AG09319 (cell line): ENCODE measurements around the gene PCDHGA5.
"Not testable (repeated sequence)": the region's sequence is repeated elsewhere in the genome, so short reads cannot be mapped to it uniquely, and the experiment has no call there.

Experiments used
- DNase-seq: peaks from one replicate; pipeline ENCODE4 v3.0.0-alpha.2; 2010; ENCODE audit warnings: low read depth; ENCODE audit errors: extremely low read depth
- CTCF ChIP-seq: IDR thresholded peaks from 2 replicates; pipeline ENCODE4 v1.5.1; 2011; ENCODE audit warnings: low read depth, mild to moderate bottlenecking, inconsistent platforms, low read length, moderate library complexity

The PCDHGA5 gene

GRCh38 chr5:141343953-141344463 lies 20.0 kb upstream of the PCDHGA5 start:
- TF ChIP-seq CTCF = no peak
- no peak for DNase-seq

GRCh38 chr5:141345327-141345726 lies 18.6 kb upstream of the PCDHGA5 start:
- TF ChIP-seq CTCF = no peak
- DNase-seq = no peak

GRCh38 chr5:141346017-141346416 lies 17.9 kb upstream of the PCDHGA5 start:
- not testable (repeated sequence) for DNase-seq

- TF ChIP-seq CTCF = peak; percentile 45
- DNase-seq = no peak
These were observed 13.9 kb upstream of the PCDHGA5 start, which contains the start of gene PCDHGB1 for GRCh38 chr5:141349917-141350619. Gene PCDHGB1, plus strand, starts transcription at chr5:141350099. Its CDS starts 162 bp downstream, at chr5:141350261.

- no peak for TF ChIP-seq CTCF
- DNase-seq = no peak
These were observed 12.4 kb upstream of the PCDHGA5 start for GRCh38 chr5:141351591-141351990.

- no peak for DNase-seq
- TF ChIP-seq CTCF = peak; percentile 38
These were observed 9.0 kb upstream of the PCDHGA5 start, which contains the start of gene PCDHGA4 for GRCh38 chr5:141354900-141355469. Gene PCDHGA4, plus strand, starts transcription at chr5:141355021. Its CDS starts 87 bp downstream, at chr5:141355108.

- TF ChIP-seq CTCF = no peak
- no peak for DNase-seq
These were observed 8.3 kb upstream of the PCDHGA5 start for GRCh38 chr5:141355641-141356040.
